ENCODE data around the gene UNKL. TPM values are rescaled to one million over a fixed set of nuclear protein-coding genes. Genes with fewer than 3 reads are reported as not detected.
"Not testable (repeated sequence)": the region's sequence is repeated elsewhere in the genome, so short reads cannot be mapped to it uniquely, and the experiment has no call there.

The UNKL gene
- total and polyA plus RNA-seq, 4 donors: 13.2 to 32.5 (median 19.1) TPM

DNA sequence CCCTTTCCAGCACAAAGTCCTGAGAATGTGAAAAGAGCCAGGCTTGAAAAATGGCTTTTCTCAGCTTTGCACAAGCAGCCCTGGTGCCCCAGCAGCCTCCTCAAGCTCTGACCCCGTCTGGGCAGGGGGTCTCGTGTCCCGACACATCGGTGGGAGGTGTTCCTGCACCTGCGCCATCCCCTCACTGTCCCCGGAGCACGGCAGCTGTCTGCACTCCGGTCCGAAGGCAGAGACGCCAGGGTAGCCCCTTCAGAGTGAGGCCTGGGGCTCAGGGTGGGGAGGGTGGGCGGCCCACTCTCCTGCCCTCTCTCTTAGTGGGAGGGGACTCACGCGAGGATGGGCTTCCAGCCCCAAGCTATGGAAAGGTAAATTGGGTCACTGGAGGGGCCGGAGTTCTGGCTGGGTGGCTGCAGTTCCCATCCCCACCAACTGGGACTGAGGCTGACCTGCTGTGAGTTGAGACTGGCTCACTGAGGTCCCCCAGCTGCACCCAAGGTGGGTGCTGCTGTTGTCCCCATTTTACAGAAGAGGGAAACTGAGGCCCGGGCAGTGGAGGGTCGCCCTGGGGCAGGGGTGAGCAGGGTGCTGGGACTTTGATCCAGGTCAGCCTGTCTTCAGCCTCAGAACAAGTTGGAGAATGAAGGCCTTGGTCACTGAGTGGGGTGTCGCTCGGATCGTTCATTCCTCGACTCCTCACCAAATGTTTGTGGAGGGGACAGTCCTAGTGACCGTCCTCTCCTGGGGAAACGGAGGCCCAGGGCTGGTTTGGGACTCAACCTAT lies 83.4 kb downstream of the UNKL start:
- no peak overlapping the region for H3K27ac ChIP-seq (ENCODE audit: low read depth, low read length)
- H3K27me3 ChIP-seq (ENCODE audit: control insufficient read depth, insufficient read depth, low read length): peaks cover 43% of the 10 kb centered on the region
- no peak overlapping the region for H3K4me3 ChIP-seq (ENCODE audit: low read depth, low read length)
- H3K4me1 ChIP-seq (ENCODE audit: control insufficient read depth, insufficient read depth, low read length): peaks cover 45% of the 10 kb centered on the region
- 44% methylated on average over 15 of the region's 22 CpGs for WGBS (ENCODE audit: insufficient coverage)
- H3K9me3 ChIP-seq (ENCODE audit: control insufficient read depth, insufficient read depth, low read length): no peaks in the 10 kb centered on the region
- H3K36me3 ChIP-seq (ENCODE audit: control insufficient read depth, insufficient read depth, low read length): peaks cover 20% of the 10 kb centered on the region
- DNase-seq (ENCODE audit: low read depth in 4 of 6, low spot score in 6 of 6): no peak

DNA sequence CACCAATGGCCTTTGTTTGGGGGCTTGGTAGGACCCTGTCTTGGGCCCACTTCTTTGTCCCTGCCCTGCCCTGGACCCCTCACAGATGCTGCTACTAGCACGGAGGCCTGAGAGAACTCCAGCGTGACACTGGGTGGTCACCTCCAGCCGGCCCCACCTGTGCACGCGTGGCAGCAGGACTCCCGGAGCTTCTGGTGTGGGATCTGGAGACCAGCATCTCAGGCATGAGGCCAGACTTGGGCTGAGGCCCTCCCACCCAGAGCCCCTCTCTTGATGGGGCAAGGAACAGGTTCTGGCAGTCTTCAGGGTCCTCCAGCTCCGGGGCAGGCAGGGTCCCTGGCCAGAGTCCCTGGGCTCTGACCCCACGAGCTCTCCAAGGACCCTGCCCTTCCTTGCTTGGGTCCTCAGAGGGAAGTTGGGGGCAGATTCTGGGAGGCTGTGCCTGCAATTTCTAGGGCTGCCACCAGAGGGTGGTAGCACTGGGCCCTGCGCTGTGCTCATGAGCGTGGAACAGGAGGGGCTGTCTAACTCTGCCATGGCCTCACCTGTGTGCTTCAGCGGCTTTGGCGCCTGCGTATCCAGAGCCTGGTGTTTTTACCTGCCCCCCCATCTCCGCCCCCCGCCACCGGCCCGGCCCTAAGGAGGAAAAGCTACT lies 84.1 kb downstream of the UNKL start:
- peaks cover 28% of the 10 kb centered on the region for H3K36me3 ChIP-seq (ENCODE audit: control insufficient read depth, insufficient read depth, low read length)
- 53% methylated on average over 16 of the region's 17 CpGs for WGBS (ENCODE audit: insufficient coverage)
- peaks cover 37% of the 10 kb centered on the region for H3K4me1 ChIP-seq (ENCODE audit: control insufficient read depth, insufficient read depth, low read length)
- no peak overlapping the region for H3K27ac ChIP-seq (ENCODE audit: low read depth, low read length)
- no peak for DNase-seq (ENCODE audit: low read depth in 4 of 6, low spot score in 6 of 6)
- H3K9me3 ChIP-seq (ENCODE audit: control insufficient read depth, insufficient read depth, low read length): no peaks in the 10 kb centered on the region
- peaks cover 43% of the 10 kb centered on the region for H3K27me3 ChIP-seq (ENCODE audit: control insufficient read depth, insufficient read depth, low read length)
- no peak overlapping the region for H3K4me3 ChIP-seq (ENCODE audit: low read depth, low read length)

- not testable (repeated sequence) for H3K9me3 ChIP-seq (ENCODE audit: control insufficient read depth, insufficient read depth, low read length); H3K4me3 ChIP-seq (ENCODE audit: low read depth, low read length); DNase-seq (ENCODE audit: low read depth in 4 of 6, low spot score in 6 of 6); H3K27ac ChIP-seq (ENCODE audit: low read depth, low read length)
- Histone ChIP-seq H3K4me1 (ENCODE audit: control insufficient read depth, insufficient read depth, low read length) (peaks cover 25% of the 10 kb centered on the region), H3K27me3 (ENCODE audit: control insufficient read depth, insufficient read depth, low read length) (peaks cover 31% of the 10 kb centered on the region), H3K36me3 (ENCODE audit: control insufficient read depth, insufficient read depth, low read length) (peaks cover 36% of the 10 kb centered on the region)
- 91% methylated on average over 9 of the region's 10 CpGs for WGBS (ENCODE audit: insufficient coverage)
These were observed 85.5 kb downstream of the UNKL start for GRCh38 chr16:1328961-1329360.

DNA sequence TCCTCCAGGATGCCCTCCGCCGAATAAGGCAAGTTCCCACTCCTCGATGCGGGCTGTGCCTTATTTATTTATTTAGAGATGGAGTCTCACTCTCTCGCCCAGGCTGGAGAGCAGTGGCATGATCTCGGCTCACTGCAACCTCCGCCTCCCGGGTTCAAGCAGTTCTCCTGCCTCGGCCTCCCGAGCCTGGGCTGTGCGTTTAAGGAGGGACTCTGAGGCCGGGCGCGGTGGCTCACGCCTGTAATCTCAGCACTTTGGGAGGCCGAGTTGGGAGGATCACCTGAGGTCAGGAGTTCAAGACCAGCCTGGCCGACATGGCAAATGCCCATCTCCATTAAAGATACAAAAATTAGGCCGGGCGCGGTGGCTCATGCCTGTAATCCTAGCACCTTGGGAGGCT lies 86.4 kb downstream of the UNKL start:
- not testable (repeated sequence) for H3K4me3 ChIP-seq (ENCODE audit: low read depth, low read length); DNase-seq (ENCODE audit: low read depth in 4 of 6, low spot score in 6 of 6); H3K27ac ChIP-seq (ENCODE audit: low read depth, low read length); H3K9me3 ChIP-seq (ENCODE audit: control insufficient read depth, insufficient read depth, low read length)
- H3K36me3 ChIP-seq (ENCODE audit: control insufficient read depth, insufficient read depth, low read length): peaks cover 44% of the 10 kb centered on the region
- H3K27me3 ChIP-seq (ENCODE audit: control insufficient read depth, insufficient read depth, low read length): peaks cover 27% of the 10 kb centered on the region
- peaks cover 27% of the 10 kb centered on the region for H3K4me1 ChIP-seq (ENCODE audit: control insufficient read depth, insufficient read depth, low read length)
- 97% methylated on average over 20 of the region's 20 CpGs for WGBS (ENCODE audit: insufficient coverage)

GRCh38 chr16:1327619-1327947 lies 86.9 kb downstream of the UNKL start:
- no peak for DNase-seq (ENCODE audit: low read depth in 4 of 6, low spot score in 6 of 6)
- Histone ChIP-seq H3K4me3 (ENCODE audit: low read depth, low read length) (no peak overlapping the region), H3K4me1 (ENCODE audit: control insufficient read depth, insufficient read depth, low read length) (peaks cover 22% of the 10 kb centered on the region), H3K27me3 (ENCODE audit: control insufficient read depth, insufficient read depth, low read length) (peaks cover 21% of the 10 kb centered on the region), H3K9me3 (ENCODE audit: control insufficient read depth, insufficient read depth, low read length) (no peaks in the 10 kb centered on the region), H3K36me3 (ENCODE audit: control insufficient read depth, insufficient read depth, low read length) (peaks cover 50% of the 10 kb centered on the region), H3K27ac (ENCODE audit: low read depth, low read length) (no peak overlapping the region)
- WGBS (ENCODE audit: insufficient coverage): 54% methylated on average over 5 of the region's 5 CpGs

- Histone ChIP-seq H3K4me3 (ENCODE audit: low read depth, low read length) (no peak overlapping the region), H3K9me3 (ENCODE audit: control insufficient read depth, insufficient read depth, low read length) (no peaks in the 10 kb centered on the region), H3K4me1 (ENCODE audit: control insufficient read depth, insufficient read depth, low read length) (peaks cover 17% of the 10 kb centered on the region), H3K27ac (ENCODE audit: low read depth, low read length) (no peak overlapping the region), H3K36me3 (ENCODE audit: control insufficient read depth, insufficient read depth, low read length) (peaks cover 53% of the 10 kb centered on the region), H3K27me3 (ENCODE audit: control insufficient read depth, insufficient read depth, low read length) (peaks cover 16% of the 10 kb centered on the region)
- WGBS (ENCODE audit: insufficient coverage): 78% methylated on average over 16 of the region's 17 CpGs
- no peak for DNase-seq (ENCODE audit: low read depth in 4 of 6, low spot score in 6 of 6)
These were observed 87.4 kb downstream of the UNKL start for GRCh38 chr16:1326946-1327618.

DNA sequence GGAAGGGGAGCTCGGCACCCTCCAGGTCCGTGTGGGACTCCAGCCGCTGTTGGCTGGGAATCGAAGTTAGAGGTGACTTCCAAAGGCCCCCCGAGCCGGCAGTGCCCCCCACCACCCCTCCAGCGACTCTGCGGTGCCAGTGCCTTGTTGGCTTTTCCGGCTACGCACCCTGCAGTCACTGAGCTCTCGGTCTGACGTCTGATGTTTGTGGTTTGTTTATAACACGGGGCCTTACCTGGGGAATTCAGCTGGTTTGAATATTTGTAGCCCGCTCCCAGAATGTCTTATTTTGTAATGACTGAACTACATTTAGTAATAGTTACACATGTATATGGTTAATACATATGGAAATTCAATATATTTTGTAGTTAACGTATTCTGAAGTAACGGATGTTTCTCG lies 88.1 kb downstream of the UNKL start:
- WGBS (ENCODE audit: insufficient coverage): 68% methylated on average over 6 of the region's 17 CpGs
- H3K4me1 ChIP-seq (ENCODE audit: control insufficient read depth, insufficient read depth, low read length): peaks cover 11% of the 10 kb centered on the region
- no peak overlapping the region for H3K27ac ChIP-seq (ENCODE audit: low read depth, low read length)
- H3K9me3 ChIP-seq (ENCODE audit: control insufficient read depth, insufficient read depth, low read length): no peaks in the 10 kb centered on the region
- peaks cover 9% of the 10 kb centered on the region for H3K27me3 ChIP-seq (ENCODE audit: control insufficient read depth, insufficient read depth, low read length)
- H3K36me3 ChIP-seq (ENCODE audit: control insufficient read depth, insufficient read depth, low read length): peaks cover 59% of the 10 kb centered on the region
- H3K4me3 ChIP-seq (ENCODE audit: low read depth, low read length): no peak overlapping the region
- DNase-seq (ENCODE audit: low read depth in 4 of 6, low spot score in 6 of 6): no peak

GRCh38 chr16:1325673-1326371 lies 88.7 kb downstream of the UNKL start:
- Histone ChIP-seq H3K36me3 (ENCODE audit: control insufficient read depth, insufficient read depth, low read length) (peaks cover 65% of the 10 kb centered on the region), H3K27me3 (ENCODE audit: control insufficient read depth, insufficient read depth, low read length) (peaks cover 7% of the 10 kb centered on the region), H3K9me3 (ENCODE audit: control insufficient read depth, insufficient read depth, low read length) (no peaks in the 10 kb centered on the region), H3K4me3 (ENCODE audit: low read depth, low read length) (no peak overlapping the region), H3K27ac (ENCODE audit: low read depth, low read length) (no peak overlapping the region), H3K4me1 (ENCODE audit: control insufficient read depth, insufficient read depth, low read length) (peaks cover 9% of the 10 kb centered on the region)
- DNase-seq (ENCODE audit: low read depth in 4 of 6, low spot score in 6 of 6): no peak
- WGBS (ENCODE audit: insufficient coverage): 74% methylated on average over 18 of the region's 20 CpGs

GRCh38 chr16:1325261-1325660 lies 89.2 kb downstream of the UNKL start:
- Histone ChIP-seq H3K4me3 (ENCODE audit: low read depth, low read length) (no peak overlapping the region), H3K9me3 (ENCODE audit: control insufficient read depth, insufficient read depth, low read length) (no peaks in the 10 kb centered on the region), H3K4me1 (ENCODE audit: control insufficient read depth, insufficient read depth, low read length) (peaks cover 9% of the 10 kb centered on the region), H3K27me3 (ENCODE audit: control insufficient read depth, insufficient read depth, low read length) (peaks cover 3% of the 10 kb centered on the region), H3K36me3 (ENCODE audit: control insufficient read depth, insufficient read depth, low read length) (peaks cover 71% of the 10 kb centered on the region), H3K27ac (ENCODE audit: low read depth, low read length) (no peak overlapping the region)
- WGBS (ENCODE audit: insufficient coverage): 86% methylated on average over 8 of the region's 15 CpGs
- DNase-seq (ENCODE audit: low read depth in 4 of 6, low spot score in 6 of 6): no peak

Measured in spinal cord (tissue), 10 donors.